Naive B cell (primary cell): ENCODE data around the gene USP43. TPM values are rescaled to one million over a fixed set of nuclear protein-coding genes. Genes with fewer than 3 reads are reported as not detected.

Experiments used
- ATAC-seq, 2 donors: fragments of 150-1000 bp; cut with Tn5 transposase; 2 replicates each; pipeline ENCODE4 v1.10.0; 2021; ENCODE audit warnings: low read depth in 2 of 2, mild to moderate bottlenecking in 2 of 2, moderate library complexity in 2 of 2
- DNase-seq: peaks from one replicate; pipeline ENCODE4 v3.0.0; 2022
- H3K27ac Mint-ChIP-seq, 6 donors: one replicate each; pipeline ENCODE4 v1.8.0; 2020 to 2022; ENCODE audit warnings: mild to moderate bottlenecking in 6 of 6, mixed read lengths in 6 of 6, moderate library complexity in 5 of 6, inconsistent platforms in 2 of 6
- H3K27me3 Mint-ChIP-seq, 3 donors: one replicate each; pipeline ENCODE4 v1.8.0; 2021 to 2022; ENCODE audit warnings: mixed read lengths in 3 of 3, mild to moderate bottlenecking in 1 of 3
- H3K36me3 Mint-ChIP-seq, 2 donors: one replicate each; pipeline ENCODE4 v1.8.0; 2020 to 2022; ENCODE audit warnings: mixed read lengths in 2 of 2, inconsistent platforms in 1 of 2, mild to moderate bottlenecking in 1 of 2
- H3K4me1 Mint-ChIP-seq, 3 donors: one replicate each; pipeline ENCODE4 v1.8.0; 2020 to 2022; ENCODE audit warnings: mixed read lengths in 3 of 3, inconsistent platforms in 1 of 3, mild to moderate bottlenecking in 1 of 3, moderate library complexity in 1 of 3
- H3K4me3 Mint-ChIP-seq, 8 donors: one replicate each; pipeline ENCODE4 v1.8.0; 2020 to 2022; ENCODE audit warnings: mild to moderate bottlenecking in 8 of 8, mixed read lengths in 8 of 8, moderate library complexity in 8 of 8, inconsistent platforms in 2 of 8
- H3K9me3 Mint-ChIP-seq, 7 donors: one replicate each; pipeline ENCODE4 v1.8.0; 2020 to 2022; ENCODE audit warnings: mixed read lengths in 7 of 7, mild to moderate bottlenecking in 5 of 7, inconsistent platforms in 2 of 7, moderate library complexity in 1 of 7
- polyA plus RNA-seq, 6 donors: library from polyadenylated mRNA; unstranded; fragments of 300-500 nt; fragmentation: Illumina TruSeq; gene quantifications; one replicate each; pipeline ENCODE4 v1.2.3, GENCODE V29; 2021; ENCODE audit warnings: low read depth in 6 of 6

Gene USP43
- polyA plus RNA-seq, 6 donors from 2014 or later = not detected

GRCh38 chr17:9729735-9730420 is 84.6 kb downstream of the USP43 start:
- Mint-ChIP-seq H3K9me3 (peaks cover 0 to 6% (median 4%) of the 10 kb centered on the region in 7 donors), H3K4me1 (peaks cover 0 to 4% (median 0%) of the 10 kb centered on the region in 3 donors), H3K27me3 (peaks cover 0 to 8% (median 5%) of the 10 kb centered on the region in 3 donors), H3K4me3 (no peak overlapping the region), H3K27ac (no peak overlapping the region), H3K36me3 (no peaks in the 10 kb centered on the region)
- ATAC-seq (no peak), DNase-seq (no peak)

- no peak overlapping the region for H3K27ac Mint-ChIP-seq
- ATAC-seq (no peak), DNase-seq (no peak)
- peaks cover 0 to 5% (median 0%) of the 10 kb centered on the region in 3 donors for H3K4me1 Mint-ChIP-seq
- H3K36me3 Mint-ChIP-seq = peaks cover 0 to 8% of the 10 kb centered on the region in 2 donors
- H3K4me3 Mint-ChIP-seq = no peak overlapping the region
- peaks cover 27 to 38% (median 32%) of the 10 kb centered on the region in 3 donors for H3K27me3 Mint-ChIP-seq
- H3K9me3 Mint-ChIP-seq = peaks cover 0 to 10% (median 2%) of the 10 kb centered on the region in 7 donors
Observed at GRCh38 chr17:9750524-9750923, 105.2 kb downstream of the USP43 start.

GRCh38 chr17:9755083-9755482 is 109.8 kb downstream of the USP43 start:
- Mint-ChIP-seq H3K9me3 (peaks cover 0 to 12% (median 3%) of the 10 kb centered on the region in 7 donors), H3K27ac (no peak overlapping the region), H3K4me1 (peaks cover 0 to 5% (median 0%) of the 10 kb centered on the region in 3 donors), H3K36me3 (peaks cover 0 to 8% of the 10 kb centered on the region in 2 donors), H3K4me3 (peak overlapping the region in 1 of 8 donors; percentile 29), H3K27me3 (peaks cover 25 to 38% (median 29%) of the 10 kb centered on the region in 3 donors)
- ATAC-seq (no peak), DNase-seq (no peak)

GRCh38 chr17:9760266-9760665 is 114.9 kb downstream of the USP43 start:
- peak overlapping the region in 1 of 6 donors; percentile 58 for H3K27ac Mint-ChIP-seq
- ATAC-seq (no peak), DNase-seq (no peak)
- no peak overlapping the region for H3K4me3 Mint-ChIP-seq
- H3K36me3 Mint-ChIP-seq = no peaks in the 10 kb centered on the region
- H3K4me1 Mint-ChIP-seq = no peaks in the 10 kb centered on the region
- peaks cover 0 to 5% (median 0%) of the 10 kb centered on the region in 7 donors for H3K9me3 Mint-ChIP-seq
- H3K27me3 Mint-ChIP-seq = peaks cover 12 to 26% (median 19%) of the 10 kb centered on the region in 3 donors

- Mint-ChIP-seq H3K9me3 (no peaks in the 10 kb centered on the region), H3K36me3 (no peaks in the 10 kb centered on the region), H3K4me1 (no peaks in the 10 kb centered on the region), H3K27ac (no peak overlapping the region), H3K27me3 (peaks cover 16 to 27% (median 17%) of the 10 kb centered on the region in 3 donors), H3K4me3 (peak overlapping the region in 1 of 8 donors; percentile 22)
- DNase-seq (no peak), ATAC-seq (no peak)
Observed at GRCh38 chr17:9763643-9764042, 118.3 kb downstream of the USP43 start.

GRCh38 chr17:9765322-9765721 is 120.0 kb downstream of the USP43 start:
- Mint-ChIP-seq H3K9me3 (peaks cover 0 to 1% (median 0%) of the 10 kb centered on the region in 7 donors), H3K27ac (no peak overlapping the region), H3K36me3 (no peaks in the 10 kb centered on the region), H3K4me3 (no peak overlapping the region), H3K27me3 (peaks cover 14 to 26% (median 17%) of the 10 kb centered on the region in 3 donors), H3K4me1 (no peaks in the 10 kb centered on the region)
- no peak for ATAC-seq
- DNase-seq = no peak

- peaks cover 0 to 1% (median 0%) of the 10 kb centered on the region in 7 donors for H3K9me3 Mint-ChIP-seq
- H3K27me3 Mint-ChIP-seq = peaks cover 12 to 21% (median 17%) of the 10 kb centered on the region in 3 donors
- ATAC-seq (no peak), DNase-seq (no peak)
- no peak overlapping the region for H3K4me3 Mint-ChIP-seq
- H3K4me1 Mint-ChIP-seq = no peaks in the 10 kb centered on the region
- H3K36me3 Mint-ChIP-seq = no peaks in the 10 kb centered on the region
- H3K27ac Mint-ChIP-seq = no peak overlapping the region
Observed at GRCh38 chr17:9766970-9767369, 121.7 kb downstream of the USP43 start.

- Mint-ChIP-seq H3K4me3 (peak overlapping the region in 1 of 8 donors; percentile 33), H3K9me3 (peaks cover 0 to 1% (median 0%) of the 10 kb centered on the region in 7 donors), H3K36me3 (no peaks in the 10 kb centered on the region), H3K4me1 (no peaks in the 10 kb centered on the region), H3K27me3 (peaks cover 12 to 21% (median 17%) of the 10 kb centered on the region in 3 donors), H3K27ac (no peak overlapping the region)
- DNase-seq (no peak), ATAC-seq (no peak)
Observed at GRCh38 chr17:9767432-9767991, 122.2 kb downstream of the USP43 start.

- Mint-ChIP-seq H3K27ac (peak overlapping the region in 1 of 6 donors; percentile 63), H3K9me3 (peaks cover 0 to 1% (median 0%) of the 10 kb centered on the region in 7 donors), H3K36me3 (no peaks in the 10 kb centered on the region), H3K27me3 (peaks cover 12 to 20% (median 15%) of the 10 kb centered on the region in 3 donors), H3K4me1 (no peaks in the 10 kb centered on the region), H3K4me3 (no peak overlapping the region)
- ATAC-seq (no peak), DNase-seq (no peak)
Observed at GRCh38 chr17:9768381-9768934, 123.1 kb downstream of the USP43 start.

GRCh38 chr17:9769036-9769695 is 123.8 kb downstream of the USP43 start:
- Mint-ChIP-seq H3K9me3 (peaks cover 0 to 1% (median 0%) of the 10 kb centered on the region in 7 donors), H3K27ac (no peak overlapping the region), H3K36me3 (no peaks in the 10 kb centered on the region), H3K4me1 (no peaks in the 10 kb centered on the region), H3K4me3 (no peak overlapping the region), H3K27me3 (peaks cover 8 to 16% (median 12%) of the 10 kb centered on the region in 3 donors)
- ATAC-seq = no peak
- no peak for DNase-seq

- Mint-ChIP-seq H3K9me3 (peaks cover 0 to 12% (median 4%) of the 10 kb centered on the region in 7 donors), H3K36me3 (no peaks in the 10 kb centered on the region), H3K27ac (no peak overlapping the region)
Observed at GRCh38 chr17:9771465-9771864, 126.1 kb downstream of the USP43 start.

GRCh38 chr17:9772658-9773057 is 127.3 kb downstream of the USP43 start:
- Mint-ChIP-seq H3K36me3 (no peaks in the 10 kb centered on the region), H3K27ac (no peak overlapping the region), H3K4me1 (no peaks in the 10 kb centered on the region), H3K4me3 (no peak overlapping the region), H3K9me3 (peaks cover 0 to 17% (median 4%) of the 10 kb centered on the region in 7 donors), H3K27me3 (peaks cover 0 to 23% (median 3%) of the 10 kb centered on the region in 3 donors)
- DNase-seq = no peak
- ATAC-seq = no peak

More at GRCh38 chr17:9771465-9771864, 126.1 kb downstream of the USP43 start:
- Mint-ChIP-seq H3K4me1 (no peaks in the 10 kb centered on the region), H3K4me3 (no peak overlapping the region), H3K27me3 (peaks cover 2 to 14% (median 3%) of the 10 kb centered on the region in 3 donors)
- ATAC-seq (no peak), DNase-seq (no peak)

- H3K9me3 Mint-ChIP-seq = peaks cover 0 to 17% (median 4%) of the 10 kb centered on the region in 7 donors
- peaks cover 2 to 32% (median 10%) of the 10 kb centered on the region in 3 donors for H3K27me3 Mint-ChIP-seq
- no peaks in the 10 kb centered on the region for H3K4me1 Mint-ChIP-seq
- no peaks in the 10 kb centered on the region for H3K36me3 Mint-ChIP-seq
- ATAC-seq (no peak), DNase-seq (no peak)
- H3K4me3 Mint-ChIP-seq = no peak overlapping the region
- H3K27ac Mint-ChIP-seq = no peak overlapping the region
Observed at GRCh38 chr17:9776911-9777310, 131.6 kb downstream of the USP43 start.
